ENCODE data around the gene PGS1. TPM values are rescaled to one million over a fixed set of nuclear protein-coding genes. Genes with fewer than 3 reads are reported as not detected.

Gene PGS1
- total and polyA plus RNA-seq, 2 of the 8 experiments (the other 6 are each of a cell fraction or from before 2014, with no cell fraction given): 46.7 to 60.0 TPM

DNA sequence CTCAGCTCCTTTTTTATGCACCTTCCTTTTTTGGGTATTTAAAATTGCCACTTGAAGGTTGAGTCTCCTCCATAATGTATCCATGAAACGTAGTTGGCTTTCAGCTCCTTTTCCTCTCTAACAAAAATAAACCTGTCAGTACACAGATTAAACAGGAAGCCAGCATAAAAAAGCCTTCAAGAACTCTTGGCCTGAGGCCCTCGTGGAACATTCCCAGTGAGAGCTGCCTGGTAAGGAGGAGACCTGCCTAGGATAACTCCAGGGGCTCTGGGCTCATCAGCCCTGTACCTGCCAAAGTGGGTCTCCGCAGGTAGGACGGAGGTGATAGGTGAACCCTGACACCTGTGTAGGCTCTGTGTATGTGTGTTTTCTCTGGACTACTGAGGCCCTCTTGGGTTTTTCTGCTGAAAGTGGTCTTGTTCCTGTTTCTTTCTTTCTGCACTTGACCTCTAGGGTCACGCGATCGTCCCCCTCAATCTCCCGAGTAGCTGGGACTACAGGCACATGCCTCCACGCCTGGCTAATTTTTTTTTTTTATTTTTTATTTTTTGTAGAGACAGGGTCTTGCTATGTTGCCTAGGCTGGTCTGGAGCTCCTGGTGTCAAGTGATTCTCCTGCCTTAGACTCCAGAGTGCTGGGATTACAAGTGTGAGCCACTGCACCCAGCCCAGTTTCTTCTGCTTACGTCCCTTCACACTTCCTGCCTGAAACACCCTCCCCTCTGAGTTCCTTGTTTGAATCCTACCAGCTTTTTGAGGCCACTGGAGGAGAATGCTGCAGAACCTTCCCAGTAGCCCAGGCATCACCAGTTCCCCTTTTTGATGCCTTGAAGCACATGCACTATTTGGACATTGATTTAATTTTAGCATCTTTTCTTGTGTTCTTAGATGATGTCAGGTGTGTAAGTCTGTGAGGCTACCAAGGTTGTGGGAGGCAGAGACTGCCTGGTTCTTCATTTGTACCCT lies 9.8 kb downstream of the PGS1 start:
- Histone ChIP-seq H3K79me1 (ENCODE audit: low read depth, low read length) (peaks cover 23% of the 10 kb centered on the region), H2BK15ac (ENCODE audit: low read length) (no peak overlapping the region), H4K5ac (ENCODE audit: insufficient read length, low read depth, low read length) (no peak overlapping the region), H3K56ac (replicated peaks; ENCODE audit: insufficient read length, low read depth, low read length) (no peak overlapping the region), H4K91ac (replicated peaks; ENCODE audit: insufficient read length, low read length) (no peak overlapping the region), H3K23ac (ENCODE audit: insufficient read length) (no peak overlapping the region), H4K20me1 (replicated peaks in 1 of 2; ENCODE audit: control insufficient read depth in 1 of 2, insufficient read depth in 2 of 2, low read length in 2 of 2) (peaks cover 8 to 41% of the 10 kb centered on the region in 2 experiments), H3K4me3 (ENCODE audit: extremely low read depth in 1 of 4, insufficient read depth in 2 of 4, low read depth in 3 of 4, low read length in 4 of 4) (no peak overlapping the region), H3K4ac (replicated peaks; ENCODE audit: insufficient read length, low read depth, low read length) (no peak overlapping the region), H2BK120ac (replicated peaks; ENCODE audit: low read depth, low read length) (no peak overlapping the region), H2AFZ (ENCODE audit: low read length) (no peak overlapping the region), H3K4me1 (replicated peaks in 1 of 4; ENCODE audit: control insufficient read depth in 3 of 4, insufficient read depth in 4 of 4, low read length in 3 of 4) (peaks cover 6 to 19% (median 11%) of the 10 kb centered on the region in 4 experiments), H2BK20ac (ENCODE audit: low read length) (no peak overlapping the region), H3K9me3 (ENCODE audit: insufficient read depth in 2 of 2, low read depth in 1 of 2, low read length in 1 of 2) (no peaks in the 10 kb centered on the region), H3K36me3 (ENCODE audit: control insufficient read depth in 2 of 4, insufficient read depth in 4 of 4, low read length in 3 of 4) (peaks cover 0 to 2% (median under 1%) of the 10 kb centered on the region in 4 experiments; a peak in 2 of 8 replicates), H3K9ac (replicated peaks in 1 of 4; ENCODE audit: extremely low read depth in 1 of 4, low read depth in 3 of 4, low read length in 3 of 4) (no peak overlapping the region), H3K4me2 (ENCODE audit: insufficient read depth in 1 of 2, low read depth in 2 of 2, low read length in 2 of 2) (no peak overlapping the region), H3K79me2 (ENCODE audit: control insufficient read depth in 1 of 2, insufficient read depth in 2 of 2, low read length in 2 of 2) (peaks cover 60 to 97% of the 10 kb centered on the region in 2 experiments), H2BK5ac (ENCODE audit: low read depth, low read length) (0 out of 2 replicates have a peak overlapping the region, but pooled peaks have one; percentile 16), H3K27ac (ENCODE audit: low read depth, low read length) (no peak overlapping the region), H3K14ac (ENCODE audit: insufficient read length) (no peak overlapping the region), H3K23me2 (ENCODE audit: low read depth, low read length) (no peaks in the 10 kb centered on the region; the same call in 1 of the 2 replicates), H3K18ac (ENCODE audit: extremely low read depth, low read length) (no peak overlapping the region), H4K8ac (ENCODE audit: extremely low read depth, insufficient read depth, low read length) (no peak overlapping the region), H2BK12ac (ENCODE audit: low read depth, low read length) (peak overlapping the region; percentile 27; the same call in 1 of the 2 replicates), H2AK5ac (ENCODE audit: low read depth, low read length) (0 out of 2 replicates have a peak overlapping the region, but pooled peaks have one; percentile 24), H3K27me3 (replicated peaks in 1 of 4; ENCODE audit: control insufficient read depth in 3 of 4, extremely low read depth in 1 of 4, insufficient read depth in 3 of 4, low read length in 3 of 4) (no peaks in the 10 kb centered on the region)
- DNase-seq (ENCODE audit: low read depth in 1 of 2, low spot score in 2 of 2): no peak
- no peak for FAIRE-seq
- ChIA-PET CTCF (ENCODE audit: partially characterized antibody) (interaction anchor here (1.1 to 1.7 kb wide), 4 partner anchors 8 to 119 kb away, joined by 3 to 7 read pairs (median 4); no protein-coding TSS in a partner anchor), POLR2A (ENCODE audit: partially characterized antibody) (interaction anchor here (0.7 to 1.5 kb wide), 8 partner anchors 8 to 49 kb away, joined by 3 to 7 read pairs (median 4); partner anchors contain the start of gene SOCS3)
- WGBS, 2 experiments (ENCODE audit: extremely low coverage in 1 of 2, insufficient coverage in 1 of 2, insufficient read length in 1 of 2, insufficient replicate concordance in 2 of 2, low coverage in 1 of 2, low lambda C conversion rate in 2 of 2, missing lambda C conversion rate in 1 of 2): 96% methylated on average over 10 of the region's 10 CpGs; no CpG with 5 or more reads in 1 of the 2 experiments
- TF ChIP-seq NANOG (IDR thresholded peaks at IDR 0.05; ENCODE audit: insufficient read depth, low read depth, low read length, poor library complexity, severe bottlenecking): no peak
- TF ChIP-seq EP300 (IDR thresholded peaks at IDR 0.05; ENCODE audit: borderline replicate concordance in 1 of 2, low read depth in 2 of 2, low read length in 2 of 2): no peak
- no peak for TF ChIP-seq TAF1 (IDR thresholded peaks at IDR 0.05; ENCODE audit: low read depth, low read length)
- no peak for TF ChIP-seq SIX5 (IDR thresholded peaks at IDR 0.05; ENCODE audit: low read depth, low read length)
- TF ChIP-seq, protein P1, sequence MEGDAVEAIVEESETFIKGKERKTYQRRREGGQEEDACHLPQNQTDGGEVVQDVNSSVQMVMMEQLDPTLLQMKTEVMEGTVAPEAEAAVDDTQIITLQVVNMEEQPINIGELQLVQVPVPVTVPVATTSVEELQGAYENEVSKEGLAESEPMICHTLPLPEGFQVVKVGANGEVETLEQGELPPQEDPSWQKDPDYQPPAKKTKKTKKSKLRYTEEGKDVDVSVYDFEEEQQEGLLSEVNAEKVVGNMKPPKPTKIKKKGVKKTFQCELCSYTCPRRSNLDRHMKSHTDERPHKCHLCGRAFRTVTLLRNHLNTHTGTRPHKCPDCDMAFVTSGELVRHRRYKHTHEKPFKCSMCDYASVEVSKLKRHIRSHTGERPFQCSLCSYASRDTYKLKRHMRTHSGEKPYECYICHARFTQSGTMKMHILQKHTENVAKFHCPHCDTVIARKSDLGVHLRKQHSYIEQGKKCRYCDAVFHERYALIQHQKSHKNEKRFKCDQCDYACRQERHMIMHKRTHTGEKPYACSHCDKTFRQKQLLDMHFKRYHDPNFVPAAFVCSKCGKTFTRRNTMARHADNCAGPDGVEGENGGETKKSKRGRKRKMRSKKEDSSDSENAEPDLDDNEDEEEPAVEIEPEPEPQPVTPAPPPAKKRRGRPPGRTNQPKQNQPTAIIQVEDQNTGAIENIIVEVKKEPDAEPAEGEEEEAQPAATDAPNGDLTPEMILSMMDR (IDR thresholded peaks at IDR 0.05; ENCODE audit: control extremely low read depth in 1 of 3, insufficient read depth in 1 of 3, low read depth in 1 of 3, low read length in 3 of 3): no peak
- no peak for TF ChIP-seq CTBP2 (IDR thresholded peaks at IDR 0.05; ENCODE audit: borderline replicate concordance, insufficient read depth, insufficient read length, low read length)
- TF ChIP-seq CEBPB (IDR thresholded peaks at IDR 0.05; ENCODE audit: low read depth, low read length): no peak
